NCI-H460 (cell line): ENCODE measurements around the gene RSPH1. TPM values are rescaled to one million over a fixed set of nuclear protein-coding genes. Genes with fewer than 3 reads are reported as not detected.

Experiments used
- DNase-seq: peaks from one replicate; pipeline ENCODE4 v3.0.0-alpha.2; 2016; ENCODE audit warnings: low read depth; ENCODE audit errors: extremely low read depth
- polyA plus RNA-seq: library from polyadenylated mRNA; depleted of rRNA; stranded (reverse); fragments of >200 nt; gene quantifications from 2 replicates; pipeline ENCODE4 v1.2.3, GENCODE V29; 2014; cell fraction: nucleus; rRNA removed
- total RNA-seq: library from RNA; depleted of rRNA; stranded (reverse); fragments of >200 nt; shearing (Covaris generic); gene quantifications from 2 replicates; pipeline ENCODE4 v1.2.3, GENCODE V29; 2014; rRNA removed

Gene RSPH1
- 0.02 TPM in 1 of 2 replicates, not detected in the other for total RNA-seq
- not detected in 2 replicates for polyA plus RNA-seq

GRCh38 chr21:42496120-42496838 is at the start of gene RSPH1:
TSS of gene RSPH1 (minus strand) at chr21:42496224. CDS start at chr21:42496186, 38 bp downstream.
- peak; percentile 97 for DNase-seq

- no peak for DNase-seq
Observed at GRCh38 chr21:42545745-42546144, 49.7 kb upstream of the RSPH1 start.

- no peak for DNase-seq
Observed at GRCh38 chr21:42545317-42545716, 49.3 kb upstream of the RSPH1 start.

- no peak for DNase-seq
Observed at GRCh38 chr21:42544544-42544943, 48.5 kb upstream of the RSPH1 start.

GRCh38 chr21:42543106-42543847 is 47.3 kb upstream of the RSPH1 start:
- no peak for DNase-seq

GRCh38 chr21:42542596-42542995 is 46.6 kb upstream of the RSPH1 start:
- no peak for DNase-seq

GRCh38 chr21:42542196-42542595 is 46.2 kb upstream of the RSPH1 start:
- no peak for DNase-seq

GRCh38 chr21:42541618-42542017 is 45.6 kb upstream of the RSPH1 start:
- DNase-seq: no peak

GRCh38 chr21:42541174-42541573 is 45.1 kb upstream of the RSPH1 start:
- DNase-seq: no peak

GRCh38 chr21:42540396-42540795 is 44.4 kb upstream of the RSPH1 start:
- DNase-seq: no peak

- no peak for DNase-seq
Observed at GRCh38 chr21:42539931-42540343, 43.9 kb upstream of the RSPH1 start.

GRCh38 chr21:42539342-42539741 is 43.3 kb upstream of the RSPH1 start:
- no peak for DNase-seq

- no peak for DNase-seq
Observed at GRCh38 chr21:42538479-42539275, 42.7 kb upstream of the RSPH1 start.

- DNase-seq: no peak
Observed at GRCh38 chr21:42537106-42537742, 41.2 kb upstream of the RSPH1 start.

- DNase-seq: no peak
Observed at GRCh38 chr21:42536601-42537000, 40.6 kb upstream of the RSPH1 start.

GRCh38 chr21:42535602-42536171 is 39.7 kb upstream of the RSPH1 start:
- no peak for DNase-seq

- no peak for DNase-seq
Observed at GRCh38 chr21:42534421-42535378, 38.7 kb upstream of the RSPH1 start.

GRCh38 chr21:42533963-42534355 is 37.9 kb upstream of the RSPH1 start:
- no peak for DNase-seq

- DNase-seq: no peak
Observed at GRCh38 chr21:42533306-42533962, 37.4 kb upstream of the RSPH1 start.
